H1 (cell line): ENCODE data around the gene XYLB. TPM values are rescaled to one million over a fixed set of nuclear protein-coding genes. Genes with fewer than 3 reads are reported as not detected.

ENCODE experiments used
- CTCF ChIA-PET: fragments of 300-600 bp; sonication (Branson Sonifier 250); formaldehyde crosslinking; loops from one replicate; lab custom pipeline; 2021; ENCODE audit not compliant: partially characterized antibody; lab: Charles Lee
- POLR2A ChIA-PET: fragments of 300-600 bp; sonication (Branson Sonifier 250); formaldehyde crosslinking; loops from one replicate; lab custom pipeline; 2021; ENCODE audit warnings: inconsistent platforms; ENCODE audit not compliant: partially characterized antibody; lab: Charles Lee
- DNase-seq, 2 experiments: peaks; one replicate each; pipeline versions ENCODE4 v3.0.0 to v3.0.0-alpha.2; 2010 to 2022; ENCODE audit warnings: low spot score in 2 of 2, low read depth in 1 of 2, mixed read lengths in 1 of 2
- FAIRE-seq: peaks from 2 replicates; lab custom pipeline; 2011; peaks lifted over from hg19 to GRCh38; lab: Jason Lieb, UNC
- H2AFZ ChIP-seq: 2 replicates; pipeline ENCODE4 v1.8.1; 2012; ENCODE audit warnings: low read length, inconsistent platforms
- H2AK5ac ChIP-seq: 2 replicates; pipeline ENCODE4 v1.6.1; 2013; ENCODE audit warnings: low read depth, low read length
- H2BK120ac ChIP-seq: replicated peaks from 2 replicates; pipeline ENCODE3; 2013; ENCODE audit warnings: low read depth, low read length, inconsistent platforms
- H2BK12ac ChIP-seq: 2 replicates; pipeline ENCODE4 v1.6.1; 2013; ENCODE audit warnings: low read depth, low read length
- H2BK15ac ChIP-seq: 2 replicates; pipeline ENCODE4 v1.6.1; 2013; ENCODE audit warnings: low read length
- H2BK20ac ChIP-seq: 2 replicates; pipeline ENCODE4 v1.6.1; 2013; ENCODE audit warnings: low read length
- H2BK5ac ChIP-seq: 2 replicates; pipeline ENCODE4 v1.6.1; 2013; ENCODE audit warnings: low read depth, low read length
- H3K14ac ChIP-seq: 2 replicates; pipeline ENCODE4 v1.6.1; 2013; ENCODE audit warnings: inconsistent platforms; ENCODE audit not compliant: insufficient read length
- H3K18ac ChIP-seq: 2 replicates; pipeline ENCODE4 v1.6.1; 2013; ENCODE audit warnings: low read length; ENCODE audit errors: extremely low read depth
- H3K23ac ChIP-seq: 2 replicates; pipeline ENCODE4 v1.6.1; 2013; ENCODE audit warnings: inconsistent platforms; ENCODE audit not compliant: insufficient read length
- H3K23me2 ChIP-seq: 2 replicates; pipeline ENCODE4 v1.6.1; 2013; ENCODE audit warnings: low read depth, low read length
- H3K27ac ChIP-seq: 2 replicates; pipeline ENCODE4 v1.6.1; 2011; ENCODE audit warnings: low read depth, low read length, inconsistent platforms
- H3K27me3 ChIP-seq, 4 experiments: replicated peaks in 1 of 4; 1 replicate in 1 of 4; 2 replicates in 3 of 4; pipeline versions ENCODE4 v1.6.1 to v1.8.1; 2011 to 2013; ENCODE audit warnings: low read length in 3 of 4, mild to moderate bottlenecking in 3 of 4, inconsistent platforms in 2 of 4, mixed read lengths in 2 of 4, moderate library complexity in 1 of 4; ENCODE audit not compliant: control insufficient read depth in 3 of 4, insufficient read depth in 3 of 4; ENCODE audit errors: extremely low read depth in 1 of 4
- H3K36me3 ChIP-seq, 4 experiments: 2 replicates each; pipeline versions ENCODE4 v1.6.1 to v1.8.1; 2011 to 2013; ENCODE audit warnings: mild to moderate bottlenecking in 4 of 4, low read length in 3 of 4, moderate library complexity in 2 of 4, control low read depth in 1 of 4, inconsistent platforms in 1 of 4; ENCODE audit not compliant: insufficient read depth in 4 of 4, control insufficient read depth in 2 of 4
- H3K4ac ChIP-seq: replicated peaks from 2 replicates; pipeline ENCODE3; 2013; ENCODE audit warnings: low read length, low read depth, mixed read lengths, inconsistent platforms; ENCODE audit not compliant: insufficient read length
- H3K4me1 ChIP-seq, 4 experiments: replicated peaks in 1 of 4; 1 replicate in 1 of 4; 2 replicates in 3 of 4; pipeline versions ENCODE4 v1.6.1 to v1.8.1; 2011 to 2013; ENCODE audit warnings: low read length in 3 of 4, inconsistent platforms in 2 of 4, mixed read lengths in 1 of 4; ENCODE audit not compliant: insufficient read depth in 4 of 4, control insufficient read depth in 3 of 4
- H3K4me2 ChIP-seq, 2 experiments: 2 replicates each; pipeline versions ENCODE4 v1.6.1 to v1.8.1; 2011 to 2013; ENCODE audit warnings: low read depth in 2 of 2, low read length in 2 of 2, control low read depth in 1 of 2, inconsistent platforms in 1 of 2, mild to moderate bottlenecking in 1 of 2; ENCODE audit not compliant: insufficient read depth in 1 of 2
- H3K4me3 ChIP-seq, 4 experiments: fragments of 200-600, 300-600 bp in 1 of 4; sonication (generic), shearing (Covaris generic), sonication (Bioruptor Twin) in 1 of 4; 2 replicates each; pipeline versions ENCODE4 v1.5.1 to v1.8.1; 2011 to 2016; ENCODE audit warnings: low read length in 4 of 4, low read depth in 3 of 4, control low read depth in 2 of 4, inconsistent platforms in 2 of 4, mild to moderate bottlenecking in 2 of 4, mixed read lengths in 1 of 4, moderate library complexity in 1 of 4; ENCODE audit not compliant: insufficient read depth in 2 of 4; ENCODE audit errors: extremely low read depth in 1 of 4
- H3K56ac ChIP-seq: replicated peaks from 2 replicates; pipeline ENCODE3; 2013; ENCODE audit warnings: low read depth, mild to moderate bottlenecking, mixed read lengths, low read length, inconsistent platforms; ENCODE audit not compliant: insufficient read length
- H3K79me1 ChIP-seq: 2 replicates; pipeline ENCODE4 v1.6.1; 2013; ENCODE audit warnings: low read depth, low read length, control low read depth
- H3K79me2 ChIP-seq, 2 experiments: 2 replicates each; pipeline versions ENCODE4 v1.6.1 to v1.8.1; 2012 to 2013; ENCODE audit warnings: low read length in 2 of 2, mild to moderate bottlenecking in 2 of 2, inconsistent platforms in 1 of 2; ENCODE audit not compliant: insufficient read depth in 2 of 2, control insufficient read depth in 1 of 2
- H3K9ac ChIP-seq, 4 experiments: replicated peaks in 1 of 4; 1 replicate in 1 of 4; 2 replicates in 3 of 4; pipeline versions ENCODE4 v1.6.1 to v1.8.1; 2011 to 2013; ENCODE audit warnings: low read depth in 3 of 4, low read length in 3 of 4, control low read depth in 2 of 4, mild to moderate bottlenecking in 2 of 4, moderate library complexity in 2 of 4, inconsistent platforms in 1 of 4; ENCODE audit errors: extremely low read depth in 1 of 4
- H3K9me3 ChIP-seq, 2 experiments: 2 replicates each; pipeline versions ENCODE4 v1.6.1 to v1.8.1; 2012 to 2013; ENCODE audit warnings: mild to moderate bottlenecking in 2 of 2, moderate library complexity in 2 of 2, control low read depth in 1 of 2, inconsistent platforms in 1 of 2, low read depth in 1 of 2, low read length in 1 of 2, mixed read lengths in 1 of 2; ENCODE audit not compliant: insufficient read depth in 2 of 2
- H4K20me1 ChIP-seq, 2 experiments: replicated peaks in 1 of 2; 2 replicates each; pipeline versions ENCODE3 to v1.8.1; 2011 to 2013; ENCODE audit warnings: inconsistent platforms in 2 of 2, low read length in 2 of 2, mild to moderate bottlenecking in 1 of 2; ENCODE audit not compliant: insufficient read depth in 2 of 2, control insufficient read depth in 1 of 2
- H4K5ac ChIP-seq: 2 replicates; pipeline ENCODE4 v1.6.1; 2013; ENCODE audit warnings: low read length, low read depth, mixed read lengths, inconsistent platforms; ENCODE audit not compliant: insufficient read length
- H4K8ac ChIP-seq: 2 replicates; pipeline ENCODE4 v1.8.0; 2013; ENCODE audit warnings: mild to moderate bottlenecking, moderate library complexity, low read length, inconsistent platforms; ENCODE audit not compliant: insufficient read depth; ENCODE audit errors: extremely low read depth
- H4K91ac ChIP-seq: replicated peaks from 2 replicates; pipeline ENCODE3; 2013; ENCODE audit warnings: low read length, mixed read lengths, inconsistent platforms; ENCODE audit not compliant: insufficient read length
- BRCA1 ChIP-seq: IDR thresholded peaks from 2 replicates; pipeline ENCODE4 v1.6.1; 2012; ENCODE audit warnings: low read depth, low read length, improper control_type of control experiment
- EGR1 ChIP-seq: IDR thresholded peaks from 2 replicates; pipeline ENCODE4 v1.6.1; 2011; ENCODE audit warnings: low read depth, low read length, borderline replicate concordance
- FOSL1 ChIP-seq: IDR thresholded peaks from 2 replicates; pipeline ENCODE4 v1.6.1; 2011; ENCODE audit warnings: mild to moderate bottlenecking, low read depth, low read length, moderate library complexity; ENCODE audit not compliant: insufficient read depth
- HDAC2 ChIP-seq, 2 experiments: fragments of 300-600 bp in 1 of 2; sonication (generic) in 1 of 2; IDR thresholded peaks; 2 replicates each; pipeline ENCODE4 v1.6.1; 2011 to 2012; ENCODE audit warnings: low read depth in 2 of 2, low read length in 2 of 2, mild to moderate bottlenecking in 2 of 2, moderate library complexity in 2 of 2, borderline replicate concordance in 1 of 2, inconsistent platforms in 1 of 2
- HDAC6 ChIP-seq: IDR thresholded peaks from one replicate; pipeline ENCODE4 v1.7.1; 2012; ENCODE audit warnings: low read depth, mild to moderate bottlenecking, inconsistent platforms, low read length, moderate library complexity
- JUN ChIP-seq: IDR thresholded peaks from 2 replicates; pipeline ENCODE4 v1.6.1; 2011; ENCODE audit warnings: low read depth, mild to moderate bottlenecking, improper control_type of control experiment, low read length
- MAFK ChIP-seq: IDR thresholded peaks from 2 replicates; pipeline ENCODE4 v1.6.1; 2012; ENCODE audit warnings: low read depth, mild to moderate bottlenecking, improper control_type of control experiment, low read length
- RAD21 ChIP-seq, 2 experiments: IDR thresholded peaks in 1 of 2; conservative IDR thresholded peaks in 1 of 2; 2 replicates each; pipeline ENCODE4 v1.6.1; 2011; ENCODE audit warnings: low read depth in 2 of 2, low read length in 2 of 2, improper control_type of control experiment in 1 of 2, inconsistent platforms in 1 of 2, mild to moderate bottlenecking in 1 of 2, moderate library complexity in 1 of 2
- SIN3A ChIP-seq, 2 experiments: IDR thresholded peaks in 1 of 2; conservative IDR thresholded peaks in 1 of 2; 2 replicates each; pipeline ENCODE4 v1.6.1; 2011 to 2012; ENCODE audit warnings: low read length in 2 of 2, improper control_type of control experiment in 1 of 2, low read depth in 1 of 2, mild to moderate bottlenecking in 1 of 2
- SP1 ChIP-seq: IDR thresholded peaks from 2 replicates; pipeline ENCODE4 v1.6.1; 2011; ENCODE audit warnings: low read depth, low read length
- SUZ12 ChIP-seq: fragments of 200-600 bp; sonication (generic); IDR thresholded peaks from 2 replicates; pipeline ENCODE4 v1.6.1; 2012; ENCODE audit warnings: mild to moderate bottlenecking, inconsistent platforms, low read length, moderate library complexity, mixed read lengths
- TCF12 ChIP-seq: IDR thresholded peaks from 2 replicates; pipeline ENCODE4 v1.6.1; 2011; ENCODE audit warnings: low read depth, mild to moderate bottlenecking, low read length
- WGBS, 2 experiments: shearing (Covaris generic) in 1 of 2; methylation state at CpG; one replicate each; pipeline versions ENCODE4 v1.1.6 to v1.1.7; 2013 to 2015; ENCODE audit warnings: low lambda C conversion rate in 2 of 2, mixed read lengths in 2 of 2, inconsistent platforms in 1 of 2, low coverage in 1 of 2, missing lambda C conversion rate in 1 of 2; ENCODE audit not compliant: insufficient replicate concordance in 2 of 2, insufficient coverage in 1 of 2, insufficient read length in 1 of 2; ENCODE audit errors: extremely low coverage in 1 of 2, missing lambda C conversion rate in 1 of 2; 5-methylcytosine and 5-hydroxymethylcytosine counted together
- polyA plus RNA-seq, 7 experiments: library from polyadenylated mRNA; depleted of rRNA in 3 of 7; stranded (reverse) in 5 of 7; unstranded in 2 of 7; fragments of >200 nt in 5 of 7; fragments of 200-250 nt in 2 of 7; gene quantifications; 1 replicate in 5 of 7; 2 replicates in 1 of 7; 4 replicates in 1 of 7; pipeline versions ENCODE4 v1.2.1 to v1.2.3, GENCODE V29; 2011 to 2013; ENCODE audit warnings: missing spikeins in 2 of 7, mixed read lengths in 2 of 7
- total RNA-seq: library from RNA; stranded (reverse); fragmentation: NEBNext Ultra II Directional; extraction: Animal tissue kit (Norgen Biotek cat#: 25700); gene quantifications from 2 replicates; pipeline ENCODE4 v1.2.1, GENCODE V29; 2021

Gene XYLB
- total and polyA plus RNA-seq, 2 of the 8 experiments (the other 6 are each of a cell fraction or from before 2014, with no cell fraction given), result 1.7 to 5.5 TPM

- Histone ChIP-seq H3K4me3 (no peak overlapping the region), H3K27me3 (no peaks in the 10 kb centered on the region; a peak in 2 of 7 replicates), H4K8ac (no peak overlapping the region), H2BK5ac (no peak overlapping the region), H4K20me1 (no peaks in the 10 kb centered on the region), H3K14ac (no peak overlapping the region), H2AK5ac (no peak overlapping the region), H2BK15ac (no peak overlapping the region), H3K79me2 (no peaks in the 10 kb centered on the region), H3K4me1 (no peaks in the 10 kb centered on the region), H3K27ac (no peak overlapping the region), H2AFZ (no peak overlapping the region), H3K18ac (no peak overlapping the region), H3K9ac (no peak overlapping the region), H4K91ac (no peak overlapping the region), H3K9me3 (peaks cover 0 to 4% of the 10 kb centered on the region in 2 experiments; a peak in 1 of 4 replicates), H3K23ac (no peak overlapping the region), H3K79me1 (no peaks in the 10 kb centered on the region), H2BK12ac (no peak overlapping the region), H3K4me2 (no peak overlapping the region), H3K23me2 (no peaks in the 10 kb centered on the region), H2BK120ac (no peak overlapping the region), H3K56ac (no peak overlapping the region), H3K36me3 (no peaks in the 10 kb centered on the region), H2BK20ac (no peak overlapping the region; the same call in 1 of the 2 replicates), H4K5ac (no peak overlapping the region), H3K4ac (no peak overlapping the region)
- no peak for FAIRE-seq
- DNase-seq, result no peak
- 79% methylated on average over 4 of the region's 4 CpGs; no CpG with 5 or more reads in 1 of the 2 experiments for WGBS, 2 experiments
- ChIA-PET POLR2A (no interaction called here), CTCF (interaction anchor here (0.6 to 0.8 kb wide), 2 partner anchors 14 to 526 kb away, joined by 3 read pairs; no protein-coding TSS in a partner anchor)
- TF ChIP-seq HDAC2 (IDR thresholded peaks at IDR 0.05; ENCODE audit: borderline replicate concordance in 1 of 2, low read depth in 2 of 2, low read length in 2 of 2) (no peak), BRCA1 (no peak), MAFK (no peak), FOSL1 (no peak), SP1 (no peak), RAD21 (IDR thresholded peaks at IDR 0.05 in 1 of 2, conservative IDR thresholded peaks at IDR 0.05 in 1 of 2; ENCODE audit: low read depth in 2 of 2, low read length in 2 of 2) (no peak), SUZ12 (no peak), SIN3A (conservative IDR thresholded peaks at IDR 0.05 in 1 of 2, IDR thresholded peaks at IDR 0.05 in 1 of 2; ENCODE audit: low read depth in 1 of 2, low read length in 2 of 2) (no peak), EGR1 (no peak), HDAC6 (no peak), JUN (no peak), TCF12 (no peak)
Measured at GRCh38 chr3:38331257-38332022, 15.1 kb upstream of the XYLB start.
